DMS 273 (cell line): ENCODE results near the gene BBLN.
A peak's percentile ranks its signal among the peaks of the same experiment; 100 is the strongest.

Experiments used
- DNase-seq: peaks from one replicate; lab custom pipeline; 2025; ENCODE audit not compliant: unreplicated experiment; lab: John Stamatoyannopoulos, UW

BBLN gene

GRCh38 chr9:128144239-128145181, 15.6 kb upstream of the BBLN start:
- no peak for DNase-seq

DNA sequence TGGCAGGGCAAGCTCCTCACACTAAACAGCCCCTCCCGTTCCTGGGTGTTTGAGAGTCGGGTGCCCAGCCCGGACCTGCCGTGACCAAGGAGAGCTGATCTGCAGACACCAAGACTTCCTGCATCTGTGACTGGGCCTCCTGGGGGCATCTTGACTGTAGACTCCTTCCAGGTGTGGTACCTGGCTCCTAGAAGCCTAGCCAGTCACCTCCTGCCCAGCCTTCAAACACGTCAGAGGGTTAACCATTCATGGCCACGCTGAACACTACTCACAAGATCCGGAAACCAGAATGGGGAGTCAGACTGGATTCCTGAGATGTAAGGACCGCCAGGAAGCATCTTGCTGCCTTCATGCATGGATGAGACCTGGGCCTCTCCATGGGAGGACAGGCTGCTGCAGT, 14.5 kb upstream of the BBLN start:
- DNase-seq = no peak

GRCh38 chr9:128145951-128146351, 14.1 kb upstream of the BBLN start:
- no peak for DNase-seq

GRCh38 chr9:128146591-128147120, 13.4 kb upstream of the BBLN start:
- DNase-seq = no peak

DNA sequence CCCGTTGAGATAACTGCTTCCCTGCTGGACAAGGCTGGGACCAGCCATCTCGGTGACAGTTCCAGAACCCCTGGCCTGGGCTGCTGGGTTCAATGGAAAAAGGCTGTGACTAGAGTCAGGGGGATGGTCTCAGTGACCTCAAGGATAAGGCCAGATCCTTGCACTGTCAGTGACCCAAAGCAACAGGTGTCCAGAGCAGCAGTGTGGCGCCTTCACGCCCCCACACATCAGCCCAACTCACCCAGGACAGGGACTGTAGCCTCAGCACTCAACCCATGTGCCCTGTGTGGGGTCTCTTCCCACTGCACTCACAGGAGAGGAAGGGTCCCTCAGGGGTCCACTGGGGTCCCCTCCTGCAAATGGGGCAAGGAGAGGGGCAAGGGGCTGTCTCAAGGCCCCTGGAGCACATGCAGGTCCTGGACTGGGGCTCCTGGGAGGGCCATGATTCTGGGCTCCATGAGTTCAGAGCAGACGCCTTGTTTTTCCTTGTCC, 11.5 kb upstream of the BBLN start:
- DNase-seq = no peak

GRCh38 chr9:128149001-128149701, 10.9 kb upstream of the BBLN start, which contains the start of gene LCN2:
LCN2 (plus strand) TSS chr9:128149453; CDS start chr9:128149526, 73 bp downstream.
- DNase-seq = no peak

- DNase-seq = no peak
Observed at GRCh38 chr9:128149951-128150593, 10.0 kb upstream of the BBLN start.

DNA sequence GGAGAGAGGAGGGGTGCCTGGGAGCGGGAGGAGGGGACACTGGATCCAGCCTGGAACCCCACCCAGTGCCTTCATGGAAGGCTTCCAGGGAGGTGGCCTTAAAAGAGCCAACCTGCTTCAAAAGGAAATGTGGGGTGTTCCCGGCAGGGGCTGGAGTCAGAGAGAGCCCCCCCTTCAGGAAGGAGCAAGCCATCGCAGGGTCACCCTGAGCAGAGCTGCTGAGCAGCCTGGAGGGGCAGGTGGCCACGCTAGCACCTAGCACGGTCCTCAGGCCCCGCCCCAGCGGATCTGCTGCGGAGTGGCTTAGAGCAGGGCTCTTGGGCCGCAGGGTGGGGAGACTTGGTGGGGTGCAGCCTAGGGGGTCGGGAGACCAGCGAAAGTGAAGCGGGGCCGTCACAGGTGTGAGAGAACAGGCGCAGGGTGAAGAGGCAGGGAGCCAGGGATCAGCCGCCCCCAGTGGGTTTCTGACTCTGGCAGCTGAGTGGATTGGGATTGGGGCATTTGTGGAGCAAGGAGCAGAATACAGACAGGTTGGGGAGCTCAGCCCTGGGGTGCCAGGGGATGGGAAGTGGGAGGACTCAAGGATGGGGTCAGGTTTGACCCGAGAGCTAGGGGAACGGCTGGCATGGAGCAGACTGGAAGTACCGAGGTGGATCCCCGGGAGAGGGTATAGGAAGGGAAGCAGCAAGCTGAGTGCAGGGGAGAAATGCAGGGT, 9.3 kb upstream of the BBLN start:
- peak; percentile 65 for DNase-seq

DNA sequence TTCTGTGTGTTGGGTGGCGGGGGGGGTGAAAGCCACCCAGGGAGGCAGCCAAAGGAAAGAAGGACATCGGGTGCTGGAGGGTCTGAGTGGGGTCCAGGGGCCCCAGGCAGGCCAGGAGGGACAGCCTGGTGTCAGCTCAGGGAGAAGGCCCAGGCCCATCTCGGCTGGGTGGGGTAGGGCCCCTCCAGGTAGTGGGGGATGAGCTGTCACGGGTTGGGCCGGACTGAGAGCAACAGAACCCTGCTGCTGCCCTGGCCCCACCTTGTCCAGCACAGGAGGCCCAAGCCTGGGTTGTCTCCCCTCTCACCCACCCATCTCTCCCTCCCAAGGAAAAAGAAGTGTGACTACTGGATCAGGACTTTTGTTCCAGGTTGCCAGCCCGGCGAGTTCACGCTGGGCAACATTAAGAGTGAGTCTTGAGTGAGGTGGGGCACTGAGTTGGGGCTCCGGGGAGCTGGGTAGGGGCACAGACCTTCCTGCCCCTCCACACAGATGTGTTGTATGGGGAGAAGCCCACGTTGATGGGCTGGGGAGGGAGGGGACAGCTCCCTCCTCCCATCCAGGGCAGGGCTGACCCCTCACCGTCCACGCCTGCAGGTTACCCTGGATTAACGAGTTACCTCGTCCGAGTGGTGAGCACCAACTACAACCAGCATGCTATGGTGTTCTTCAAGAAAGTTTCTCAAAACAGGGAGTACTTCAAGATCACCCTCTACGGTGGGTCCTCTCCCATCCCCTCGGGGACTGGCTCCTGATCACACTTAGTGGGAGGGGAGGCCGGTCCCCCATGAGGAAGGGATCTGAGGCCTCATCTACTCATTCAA, 8.5 kb upstream of the BBLN start:
- no peak for DNase-seq

DNA sequence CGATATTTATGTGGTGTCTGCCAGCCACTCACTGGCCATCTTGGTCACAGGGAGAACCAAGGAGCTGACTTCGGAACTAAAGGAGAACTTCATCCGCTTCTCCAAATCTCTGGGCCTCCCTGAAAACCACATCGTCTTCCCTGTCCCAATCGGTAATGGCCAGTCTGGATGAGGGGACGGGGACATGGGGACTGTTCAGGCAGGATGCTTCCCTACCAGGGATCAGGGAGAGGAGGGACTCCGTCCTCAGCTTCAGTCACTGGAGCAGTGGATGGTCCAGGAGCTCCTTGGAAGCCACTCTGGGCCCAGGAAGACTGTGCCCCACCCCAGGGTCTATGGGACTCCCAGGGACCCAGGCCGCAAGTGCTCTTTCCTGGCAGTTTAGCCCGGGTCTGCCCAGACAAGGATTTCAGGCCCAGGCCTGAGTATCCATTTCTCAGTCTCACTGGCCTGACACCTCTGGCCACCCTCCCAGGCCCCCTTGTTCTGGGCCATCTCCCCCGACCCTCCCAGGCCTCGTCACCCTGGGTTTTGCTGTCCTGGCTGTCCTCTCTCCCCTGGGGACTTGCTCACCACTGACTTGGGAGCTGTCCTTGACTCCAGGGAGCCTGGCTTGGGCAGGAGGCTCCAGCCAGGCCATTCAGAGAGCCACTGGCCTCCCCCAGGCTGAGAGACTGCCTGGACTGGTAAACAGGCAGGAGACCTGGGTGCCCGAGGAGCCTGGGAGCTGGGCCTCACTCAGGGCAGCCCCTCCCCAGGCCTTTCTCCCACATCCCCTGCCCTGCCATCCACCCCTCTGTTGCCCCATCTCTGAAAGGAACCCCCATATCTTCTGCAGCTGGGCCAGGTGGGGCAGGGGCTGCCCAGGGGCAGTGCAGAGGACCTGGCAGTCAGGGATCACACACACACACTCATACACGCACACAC, 7.7 kb upstream of the BBLN start:
- no peak for DNase-seq

DNA sequence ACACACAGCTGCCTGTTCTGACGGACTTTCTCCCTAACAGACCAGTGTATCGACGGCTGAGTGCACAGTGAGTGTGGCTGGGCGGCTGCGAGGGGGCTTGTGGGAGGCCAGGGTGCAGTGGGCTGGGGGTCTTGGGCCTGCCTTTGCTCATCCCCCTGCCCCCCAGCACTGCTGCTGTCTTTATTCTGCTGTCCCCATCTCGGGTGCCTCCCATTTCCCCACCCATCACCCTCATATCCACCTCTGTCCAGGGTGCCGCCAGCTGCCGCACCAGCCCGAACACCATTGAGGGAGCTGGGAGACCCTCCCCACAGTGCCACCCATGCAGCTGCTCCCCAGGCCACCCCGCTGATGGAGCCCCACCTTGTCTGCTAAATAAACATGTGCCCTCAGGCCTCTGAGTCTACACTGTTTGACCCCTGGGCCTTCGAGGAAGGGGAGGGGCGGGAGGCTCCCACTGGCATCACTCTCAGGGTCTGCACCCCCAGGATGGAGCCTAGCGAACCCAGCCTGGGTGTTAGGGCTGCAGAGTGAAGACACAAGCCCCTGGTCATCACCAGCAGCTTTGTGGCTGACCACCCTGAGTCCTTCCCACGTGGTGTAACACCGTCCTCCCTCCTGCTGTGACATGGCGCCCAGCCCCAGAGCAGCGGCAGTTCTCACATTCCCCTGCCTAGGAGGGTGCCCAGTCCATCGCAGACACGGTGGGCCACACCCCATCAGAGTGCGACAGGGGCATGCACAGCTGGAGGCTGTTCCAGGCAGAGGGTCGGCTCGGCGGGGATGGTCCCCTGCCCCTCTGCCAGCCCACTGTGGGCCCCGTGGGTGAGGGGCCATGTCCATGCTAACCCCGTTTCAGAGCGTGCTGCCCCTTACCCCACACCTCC, 6.8 kb upstream of the BBLN start:
- DNase-seq = no peak

- no peak for DNase-seq
Observed at GRCh38 chr9:128153947-128154695, 5.9 kb upstream of the BBLN start.

DNA sequence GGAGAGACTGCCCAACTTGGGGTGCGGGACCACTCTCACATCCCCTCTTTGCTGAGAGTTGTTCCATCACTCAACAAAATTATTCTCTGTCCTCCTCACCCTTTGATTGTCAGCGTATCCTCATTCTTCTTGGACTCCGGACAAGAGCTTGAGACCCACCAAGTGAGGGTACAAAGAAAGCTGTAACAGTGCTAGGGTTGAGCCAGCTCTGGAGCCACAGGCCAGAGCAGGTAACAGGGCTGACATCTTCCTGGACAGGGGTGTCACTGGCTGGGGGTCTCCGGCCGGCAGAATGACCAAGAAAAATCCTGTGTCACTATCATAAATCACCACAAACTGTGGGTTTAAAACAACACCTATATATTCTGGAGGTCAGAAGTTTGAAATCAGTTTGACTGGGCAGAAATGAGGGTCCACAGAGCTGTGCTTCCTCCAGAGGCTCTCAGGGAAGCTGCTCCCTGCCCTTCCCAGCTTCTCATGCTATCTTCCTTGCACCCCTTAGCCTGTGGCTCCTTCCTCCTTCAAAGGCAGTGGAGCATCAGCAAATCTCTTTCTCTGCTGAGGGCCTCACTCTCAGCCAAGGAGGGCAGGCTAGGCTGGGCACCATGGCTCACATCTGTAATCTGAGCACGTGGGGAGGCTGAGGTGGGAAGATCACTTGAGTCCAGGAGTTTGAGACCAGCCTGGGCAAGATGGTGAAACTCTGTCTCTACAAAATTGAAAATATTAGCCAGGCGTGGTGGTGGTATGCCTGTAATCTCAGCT, 4.1 kb upstream of the BBLN start:
- DNase-seq = no peak

DNA sequence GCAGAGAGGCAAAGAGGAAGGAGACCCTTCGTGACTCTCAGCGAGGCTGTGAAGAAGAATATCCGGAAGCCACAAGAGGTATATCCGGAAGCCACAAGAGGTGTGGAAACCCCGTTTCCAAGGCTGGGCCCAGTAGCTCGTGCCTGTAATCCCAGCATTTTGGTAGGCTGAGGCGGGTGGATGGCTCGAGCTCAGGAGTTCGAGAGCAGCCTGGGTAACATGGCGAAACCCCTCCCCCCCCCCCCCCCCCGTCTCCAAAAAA, 612 bp upstream of the BBLN start:
- no peak for DNase-seq

DNA sequence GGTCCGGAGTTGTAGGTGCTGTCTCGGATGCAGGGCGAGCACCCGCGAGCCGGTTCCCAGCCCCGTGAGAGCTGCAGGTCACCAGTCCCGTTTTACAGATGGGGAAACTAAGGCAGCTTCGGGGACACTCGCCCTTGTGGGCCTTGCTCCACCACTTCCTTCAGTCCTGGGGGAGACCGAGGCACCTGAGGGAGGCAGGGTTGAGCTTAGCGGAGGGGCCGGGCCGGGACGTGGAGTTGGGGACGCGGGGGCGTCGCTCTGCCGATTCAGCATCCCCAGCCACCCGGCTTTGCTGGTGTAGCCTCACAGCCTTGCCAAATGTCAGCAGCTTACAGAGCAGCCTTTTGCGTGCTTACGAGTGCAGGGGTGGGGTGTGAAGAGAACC, 530 bp downstream of the BBLN start:
- DNase-seq = peak; percentile 64

GRCh38 chr9:128161215-128161902, 1.3 kb downstream of the BBLN start:
- DNase-seq = peak; percentile 23
